ENCODE results near the gene NT5C1A.

Gene NT5C1A

GRCh38 chr1:39633422-39633821 is 38.5 kb downstream of the NT5C1A start:
- no peak for DNase-seq

GRCh38 chr1:39632682-39633417 is 39.1 kb downstream of the NT5C1A start:
- DNase-seq: no peak

GRCh38 chr1:39632323-39632681 is 39.6 kb downstream of the NT5C1A start:
- DNase-seq: no peak

GRCh38 chr1:39631361-39632322 is 40.3 kb downstream of the NT5C1A start:
- no peak for DNase-seq

GRCh38 chr1:39628807-39629350 is 43.0 kb downstream of the NT5C1A start:
- no peak for DNase-seq

- no peak for DNase-seq
Observed at GRCh38 chr1:39626646-39627045, 45.3 kb downstream of the NT5C1A start.

GRCh38 chr1:39625462-39626273 is 46.2 kb downstream of the NT5C1A start:
- DNase-seq: no peak

GRCh38 chr1:39625009-39625408 is 46.9 kb downstream of the NT5C1A start:
- DNase-seq: no peak

GRCh38 chr1:39623053-39623452 is 48.9 kb downstream of the NT5C1A start:
- no peak for DNase-seq

GRCh38 chr1:39622427-39622826 is 49.5 kb downstream of the NT5C1A start:
- DNase-seq: no peak

- no peak for DNase-seq
Observed at GRCh38 chr1:39620659-39621165, 51.2 kb downstream of the NT5C1A start.

- no peak for DNase-seq
Observed at GRCh38 chr1:39617488-39618049, 54.3 kb downstream of the NT5C1A start.

GRCh38 chr1:39615086-39615673 is 56.7 kb downstream of the NT5C1A start:
- no peak for DNase-seq

GRCh38 chr1:39614488-39614887 is 57.4 kb downstream of the NT5C1A start:
- no peak for DNase-seq

GRCh38 chr1:39613250-39613649 is 58.7 kb downstream of the NT5C1A start:
- DNase-seq: no peak

GRCh38 chr1:39609618-39610331 is 62.1 kb downstream of the NT5C1A start:
- peak; percentile 35 to 38 for DNase-seq

Measured in Kasumi-1 (cell line).